H1 (cell line): ENCODE results near the gene MCHR1. TPM values are rescaled to one million over a fixed set of nuclear protein-coding genes. Genes with fewer than 3 reads are reported as not detected.

Source experiments
- KDM4A ChIP-seq: IDR thresholded peaks from one replicate; pipeline ENCODE4 v1.7.1; 2012; ENCODE audit warnings: low read depth, mild to moderate bottlenecking, moderate library complexity, low read length, inconsistent platforms; ENCODE audit not compliant: severe bottlenecking
- NRF1 ChIP-seq: IDR thresholded peaks from 2 replicates; pipeline ENCODE4 v1.6.1; 2011; ENCODE audit warnings: mild to moderate bottlenecking, low read depth, low read length, improper control_type of control experiment
- SAP30 ChIP-seq: fragments of 300-600 bp; sonication (generic); IDR thresholded peaks from 2 replicates; pipeline ENCODE4 v1.7.1; 2012; ENCODE audit warnings: low read length, moderate library complexity, mild to moderate bottlenecking, inconsistent platforms; ENCODE audit not compliant: insufficient read depth, insufficient replicate concordance
- YY1 ChIP-seq: IDR thresholded peaks from 2 replicates; pipeline ENCODE4 v1.6.1; 2011; ENCODE audit warnings: low read depth, mild to moderate bottlenecking, low read length
- polyA plus RNA-seq, 7 experiments: library from polyadenylated mRNA; depleted of rRNA in 3 of 7; stranded (reverse) in 5 of 7; unstranded in 2 of 7; fragments of >200 nt in 5 of 7; fragments of 200-250 nt in 2 of 7; gene quantifications; 1 replicate in 5 of 7; 2 replicates in 1 of 7; 4 replicates in 1 of 7; pipeline versions ENCODE4 v1.2.1 to v1.2.3, GENCODE V29; 2011 to 2013; ENCODE audit warnings: missing spikeins in 2 of 7, mixed read lengths in 2 of 7
- total RNA-seq: library from RNA; stranded (reverse); fragmentation: NEBNext Ultra II Directional; extraction: Animal tissue kit (Norgen Biotek cat#: 25700); gene quantifications from 2 replicates; pipeline ENCODE4 v1.2.1, GENCODE V29; 2021
- TF ChIP-seq, protein P1 (sequence below): IDR thresholded peaks from 2 replicates; pipeline ENCODE4 v1.6.1; 2012; ENCODE audit warnings: inconsistent platforms

MCHR1 gene
- total and polyA plus RNA-seq, 2 of the 8 experiments (the other 6 are each of a cell fraction or from before 2014, with no cell fraction given): 0.91 to 7.6 TPM

DNA sequence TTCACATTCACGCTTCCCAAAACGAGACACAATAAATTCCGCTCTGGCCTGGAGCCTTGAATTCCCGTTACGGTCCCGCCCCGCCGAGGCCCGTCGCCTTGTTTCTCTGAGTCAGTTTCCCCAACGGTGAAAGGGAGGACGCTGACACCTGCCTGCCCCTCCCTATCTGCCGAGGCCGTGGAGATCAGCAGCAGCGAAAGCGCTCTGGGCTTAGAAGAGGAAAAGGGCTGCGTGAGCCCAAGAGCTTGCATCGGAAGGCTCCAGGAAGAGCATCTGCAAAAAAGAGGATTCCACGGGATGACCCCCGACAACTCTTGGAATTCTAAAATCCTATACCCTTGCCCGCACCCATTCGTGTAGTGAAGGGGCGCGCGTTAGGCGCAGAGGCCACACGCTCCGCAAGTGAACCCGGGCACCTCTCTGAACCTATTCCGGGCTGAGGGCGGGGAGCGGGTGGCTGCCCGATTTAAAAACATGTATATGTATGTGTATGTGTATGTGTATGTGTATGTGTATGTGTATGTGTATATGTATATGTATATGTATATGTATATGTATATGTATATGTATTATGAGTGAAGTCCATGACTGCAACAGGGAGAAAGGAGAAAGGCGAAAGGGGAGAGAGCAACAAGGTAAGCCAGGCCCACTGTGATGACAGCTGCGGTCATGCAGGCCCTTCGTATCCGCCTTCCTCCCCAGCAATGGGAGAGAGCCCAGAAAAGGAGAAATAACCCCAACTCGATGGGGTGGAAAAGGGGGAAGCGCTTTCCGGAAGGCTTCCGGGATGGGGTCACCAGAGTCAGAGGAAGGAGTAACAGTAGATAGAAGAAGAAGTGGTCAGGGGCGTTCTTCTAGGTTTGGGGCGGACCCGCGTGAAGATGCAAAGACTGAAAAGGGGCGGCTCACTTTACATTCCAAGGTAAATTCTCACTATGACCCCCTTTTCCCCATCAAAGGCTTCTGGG, 41.8 kb upstream of the MCHR1 start (continued):
- TF ChIP-seq KDM4A (peak; percentile 93), SAP30 (no peak), YY1 (no peak), NRF1 (no peak)
- TF ChIP-seq, protein P1, sequence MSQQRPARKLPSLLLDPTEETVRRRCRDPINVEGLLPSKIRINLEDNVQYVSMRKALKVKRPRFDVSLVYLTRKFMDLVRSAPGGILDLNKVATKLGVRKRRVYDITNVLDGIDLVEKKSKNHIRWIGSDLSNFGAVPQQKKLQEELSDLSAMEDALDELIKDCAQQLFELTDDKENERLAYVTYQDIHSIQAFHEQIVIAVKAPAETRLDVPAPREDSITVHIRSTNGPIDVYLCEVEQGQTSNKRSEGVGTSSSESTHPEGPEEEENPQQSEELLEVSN: peak; percentile 12; the same call in 1 of the 2 replicates
- TF ChIP-seq, all 59 proteins: peak for 6
